ENCODE measurements around the gene BLVRB. TPM values are rescaled to one million over a fixed set of nuclear protein-coding genes. Genes with fewer than 3 reads are reported as not detected.
A peak's percentile ranks its signal among the peaks of the same experiment; 100 is the strongest.

Gene BLVRB
- total and polyA plus RNA-seq, 2 donors from 2014 or later, result 89.9 to 248 TPM

- Histone ChIP-seq H3K36me3 (ENCODE audit: control insufficient read depth in 2 of 3, insufficient read depth in 3 of 3, low read length in 3 of 3) (no peaks in the 10 kb centered on the region), H3K27me3 (ENCODE audit: control insufficient read depth, insufficient read depth, low read length) (no peaks in the 10 kb centered on the region), H3K9me3 (ENCODE audit: control insufficient read depth in 2 of 3, insufficient read depth in 1 of 3, low read length in 3 of 3) (no peaks in the 10 kb centered on the region), H3K4me3 (ENCODE audit: low read length in 3 of 3) (no peak overlapping the region), H3K27ac (ENCODE audit: low read depth in 2 of 2, low read length in 2 of 2) (no peak overlapping the region), H3K9ac (ENCODE audit: low read length in 3 of 3) (no peak overlapping the region), H3K4me1 (ENCODE audit: control insufficient read depth in 2 of 3, insufficient read depth in 2 of 3, low read depth in 1 of 3, low read length in 3 of 3) (no peaks in the 10 kb centered on the region)
- intact Hi-C loops (cut with DNase I), result no loop called here
- TF ChIP-seq CTCF (IDR thresholded peaks at IDR 0.05; ENCODE audit: borderline replicate concordance, extremely low read depth, insufficient read depth), result no peak
- DNase-seq, result no peak
- FAIRE-seq, result no peak
Measured at GRCh38 chr19:40506099-40506498, 40.6 kb upstream of the BLVRB start.

DNA sequence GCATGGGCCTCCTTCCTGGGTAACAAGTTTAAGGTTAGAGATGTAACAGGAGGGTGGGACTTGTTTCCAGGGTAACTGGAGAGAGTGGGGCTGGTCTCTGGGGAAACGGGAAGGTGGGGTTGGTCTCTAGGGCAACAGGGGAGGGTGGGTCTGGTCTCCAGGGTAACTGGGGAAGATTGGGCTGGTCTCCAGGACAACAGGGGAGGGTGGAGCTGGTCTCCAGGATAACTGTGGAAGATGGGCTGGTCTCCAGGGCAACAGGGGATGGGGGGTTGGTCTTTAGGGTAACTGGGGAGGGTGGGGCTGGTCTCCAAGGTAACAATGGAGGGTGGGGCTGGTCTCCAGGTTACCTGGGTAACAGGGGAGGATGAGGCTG is 37.8 kb upstream of the BLVRB start:
- DNase-seq (no peak), FAIRE-seq (no peak)
- intact Hi-C loops (cut with DNase I), result no loop called here
- H3K4me3 ChIP-seq (ENCODE audit: low read length in 3 of 3), result no peak overlapping the region
- H3K27me3 ChIP-seq (ENCODE audit: control insufficient read depth, insufficient read depth, low read length), result no peaks in the 10 kb centered on the region
- H3K9me3 ChIP-seq (ENCODE audit: control insufficient read depth in 2 of 3, insufficient read depth in 1 of 3, low read length in 3 of 3), result no peaks in the 10 kb centered on the region
- H3K27ac ChIP-seq (ENCODE audit: low read depth in 2 of 2, low read length in 2 of 2), result no peak overlapping the region
- no peaks in the 10 kb centered on the region for H3K4me1 ChIP-seq (ENCODE audit: control insufficient read depth in 2 of 3, insufficient read depth in 2 of 3, low read depth in 1 of 3, low read length in 3 of 3)
- TF ChIP-seq CTCF (IDR thresholded peaks at IDR 0.05; ENCODE audit: borderline replicate concordance, extremely low read depth, insufficient read depth), result no peak
- H3K36me3 ChIP-seq (ENCODE audit: control insufficient read depth in 2 of 3, insufficient read depth in 3 of 3, low read length in 3 of 3), result no peaks in the 10 kb centered on the region
- H3K9ac ChIP-seq (ENCODE audit: low read length in 3 of 3), result no peak overlapping the region

GRCh38 chr19:40502647-40503319 is 37.2 kb upstream of the BLVRB start:
- no peak overlapping the region for H3K9ac ChIP-seq (ENCODE audit: low read length in 3 of 3)
- H3K4me3 ChIP-seq (ENCODE audit: low read length in 3 of 3), result no peak overlapping the region
- no peak overlapping the region for H3K27ac ChIP-seq (ENCODE audit: low read depth in 2 of 2, low read length in 2 of 2)
- H3K27me3 ChIP-seq (ENCODE audit: control insufficient read depth, insufficient read depth, low read length), result no peaks in the 10 kb centered on the region
- FAIRE-seq (no peak), DNase-seq (peak in 1 of 5 donors; percentile 4)
- no peaks in the 10 kb centered on the region for H3K4me1 ChIP-seq (ENCODE audit: control insufficient read depth in 2 of 3, insufficient read depth in 2 of 3, low read depth in 1 of 3, low read length in 3 of 3)
- no peak for TF ChIP-seq CTCF (IDR thresholded peaks at IDR 0.05; ENCODE audit: borderline replicate concordance, extremely low read depth, insufficient read depth)
- no peaks in the 10 kb centered on the region for H3K36me3 ChIP-seq (ENCODE audit: control insufficient read depth in 2 of 3, insufficient read depth in 3 of 3, low read length in 3 of 3)
- no peaks in the 10 kb centered on the region for H3K9me3 ChIP-seq (ENCODE audit: control insufficient read depth in 2 of 3, insufficient read depth in 1 of 3, low read length in 3 of 3)
- intact Hi-C loops (cut with DNase I), result no loop called here

- FAIRE-seq (no peak), DNase-seq (no peak)
- Histone ChIP-seq H3K4me3 (ENCODE audit: low read length in 3 of 3) (no peak overlapping the region), H3K27ac (ENCODE audit: low read depth in 2 of 2, low read length in 2 of 2) (no peak overlapping the region), H3K9ac (ENCODE audit: low read length in 3 of 3) (no peak overlapping the region), H3K9me3 (ENCODE audit: control insufficient read depth in 2 of 3, insufficient read depth in 1 of 3, low read length in 3 of 3) (no peaks in the 10 kb centered on the region), H3K27me3 (ENCODE audit: control insufficient read depth, insufficient read depth, low read length) (no peaks in the 10 kb centered on the region), H3K36me3 (ENCODE audit: control insufficient read depth in 2 of 3, insufficient read depth in 3 of 3, low read length in 3 of 3) (no peaks in the 10 kb centered on the region), H3K4me1 (ENCODE audit: control insufficient read depth in 2 of 3, insufficient read depth in 2 of 3, low read depth in 1 of 3, low read length in 3 of 3) (no peaks in the 10 kb centered on the region)
- intact Hi-C loops (cut with DNase I), result no loop called here
- no peak for TF ChIP-seq CTCF (IDR thresholded peaks at IDR 0.05; ENCODE audit: borderline replicate concordance, extremely low read depth, insufficient read depth)
Measured at GRCh38 chr19:40502081-40502480, 36.5 kb upstream of the BLVRB start.

Data from kidney (tissue), 14 donors.